ENCODE data around the gene NCAM1. TPM values are rescaled to one million over a fixed set of nuclear protein-coding genes. Genes with fewer than 3 reads are reported as not detected.

The NCAM1 gene
- polyA plus RNA-seq, 2 of the 4 experiments (the other 2 are of a cell fraction) = 0.01 to 0.12 TPM

GRCh38 chr11:113314389-113315301 lies 353.4 kb downstream of the NCAM1 start, which contains the start of gene TTC12:
TTC12 (plus strand) TSS chr11:113314583; CDS start chr11:113316258, 1,675 bp downstream.
- Histone ChIP-seq H3K27ac (peak within 1 kb of the TSS; percentile 83 to 95), H3K4me1 (peaks cover 10% of the 10 kb centered on the region; the same call in 2 of the 3 replicates), H3K9me3 (no peaks in the 10 kb centered on the region), H3K4me3 (peak within 1 kb of the TSS; percentile 68), H3K4me2 (peak within 1 kb of the TSS; percentile 71)
- POLR2A ChIA-PET = interaction anchor here (0.6 to 0.9 kb wide), 2 partner anchors 473 to 1088 kb away, joined by 3 read pairs; no protein-coding TSS in a partner anchor
- ATAC-seq (peak; percentile 98 to 99), FAIRE-seq (no peak), DNase-seq (ENCODE audit: low read depth in 1 of 2, low spot score in 1 of 2) (peak; percentile 49 to 84)
- CTCF ChIA-PET = interaction anchor here (1.1 to 1.7 kb wide), 4 partner anchors 9 to 482 kb away, joined by 3 to 5 read pairs (median 4); no protein-coding TSS in a partner anchor
- 8% methylated on average over 16 of the region's 64 CpGs for WGBS (ENCODE audit: missing lambda C conversion rate)
- TF ChIP-seq HDAC2 (IDR thresholded peaks at IDR 0.05) (no peak), EHF (CRISPR knock-in tag; IDR thresholded peaks at IDR 0.05) (no peak), HOXB13 (CRISPR knock-in tag; IDR thresholded peaks at IDR 0.05; ENCODE audit: low read depth) (no peak), ZFP36 (IDR thresholded peaks at IDR 0.05; ENCODE audit: borderline replicate concordance, partially characterized antibody) (no peak), SREBF2 (IDR thresholded peaks at IDR 0.05) (no peak), POLR2A (IDR thresholded peaks at IDR 0.05; ENCODE audit: low read length) (peak; percentile 67), CEBPB (IDR thresholded peaks at IDR 0.05) (no peak), HEYL (CRISPR knock-in tag; IDR thresholded peaks at IDR 0.05) (no peak), POLR2AphosphoS2 (conservative IDR thresholded peaks at IDR 0.05; ENCODE audit: low read length) (no peak), KDM5A (IDR thresholded peaks at IDR 0.05) (no peak), RNF2 (IDR thresholded peaks at IDR 0.05; ENCODE audit: borderline replicate concordance, low read depth) (no peak), BCL3 (IDR thresholded peaks at IDR 0.05) (0 out of 3 replicates have a peak, but pooled peaks have one; percentile 43), HOXA7 (CRISPR knock-in tag; IDR thresholded peaks at IDR 0.05) (no peak), CBX8 (IDR thresholded peaks at IDR 0.05) (no peak), TFCP2L1 (CRISPR knock-in tag; IDR thresholded peaks at IDR 0.05) (no peak), MAFK (IDR thresholded peaks at IDR 0.05; ENCODE audit: partially characterized antibody) (no peak), PHF8 (IDR thresholded peaks at IDR 0.05; ENCODE audit: borderline replicate concordance, low read depth) (peak; percentile 85), REST (IDR thresholded peaks at IDR 0.05) (no peak), FOSL2 (IDR thresholded peaks at IDR 0.05) (no peak), FOSL2 (CRISPR knock-in tag; IDR thresholded peaks at IDR 0.05) (no peak), NFE2L2 (conservative IDR thresholded peaks at IDR 0.05; ENCODE audit: low read length) (no peak), MAX (IDR thresholded peaks at IDR 0.05) (peak; percentile 68), JUN (IDR thresholded peaks at IDR 0.05) (peak in 1 of 2 experiments; percentile 71; a peak in 3 of 5 replicates), EP300 (IDR thresholded peaks at IDR 0.05) (no peak), BHLHE40 (IDR thresholded peaks at IDR 0.05; ENCODE audit: low read depth, low read length) (no peak), SMC3 (IDR thresholded peaks at IDR 0.05) (no peak), HES2 (IDR thresholded peaks at IDR 0.05) (no peak), MAZ (IDR thresholded peaks at IDR 0.05; ENCODE audit: borderline replicate concordance, low read depth, low read length) (no peak), ESRRA (IDR thresholded peaks at IDR 0.05; ENCODE audit: borderline replicate concordance, low read length) (no peak), E2F6 (IDR thresholded peaks at IDR 0.05; ENCODE audit: borderline replicate concordance, low read depth) (peak; percentile 89)

All from A549 (cell line).